A549 (cell line): Measurements from ENCODE around the gene POLR1E. TPM values are rescaled to one million over a fixed set of nuclear protein-coding genes. Genes with fewer than 3 reads are reported as not detected.
A peak's percentile ranks its signal among the peaks of the same experiment; 100 is the strongest.

Source experiments
- ATAC-seq, 2 experiments: fragments of 200-7000 bp in 1 of 2; fragments of >200 bp in 1 of 2; cut with Nextera tagmentation in 1 of 2; cut with Tn5 transposase in 1 of 2; 3 replicates each; pipeline versions ENCODE4 v1.8.0 to v1.9.1; 2018 to 2020; ENCODE audit warnings: mild to moderate bottlenecking in 1 of 2, moderate library complexity in 1 of 2
- CTCF ChIA-PET: fragments of 300-600 bp; sonication (Branson Sonifier 250); formaldehyde crosslinking; extraction: SDS; loops from one replicate; lab custom pipeline; 2021; ENCODE audit warnings: antibody characterized with exemption, inconsistent platforms; lab: Yijun Ruan, JAX
- POLR2A ChIA-PET: fragments of 350-600 bp; formaldehyde crosslinking; extraction: SDS; loops from one replicate; lab custom pipeline; 2021; ENCODE audit warnings: antibody characterized with exemption, inconsistent platforms; lab: Yijun Ruan, JAX
- DNase-seq, 2 experiments: peaks; one replicate each; pipeline versions ENCODE4 v3.0.0 to v3.0.0-alpha.2; 2011 to 2016; ENCODE audit warnings: low read depth in 1 of 2, low spot score in 1 of 2
- FAIRE-seq: peaks from 2 replicates; lab custom pipeline; 2011; peaks lifted over from hg19 to GRCh38; lab: Jason Lieb, UNC
- H3K27ac ChIP-seq, 2 experiments: fragments of >200 bp; sonication (Bioruptor Twin); formaldehyde crosslinking; 3 replicates each; pipeline ENCODE4 v1.5.1; 2016 to 2017
- H3K4me1 ChIP-seq: fragments of >200 bp; sonication (Bioruptor Twin); formaldehyde crosslinking; 3 replicates; pipeline ENCODE4 v1.6.1; 2016
- H3K4me2 ChIP-seq: fragments of >200 bp; sonication (Bioruptor Twin); formaldehyde crosslinking; 3 replicates; pipeline ENCODE4 v1.6.1; 2016
- H3K4me3 ChIP-seq: fragments of >200 bp; sonication (Bioruptor Twin); formaldehyde crosslinking; 3 replicates; pipeline ENCODE4 v1.5.1; 2016
- H3K9me3 ChIP-seq: fragments of >200 bp; sonication (Bioruptor Twin); formaldehyde crosslinking; 3 replicates; pipeline ENCODE4 v1.6.1; 2016
- BHLHE40 ChIP-seq: IDR thresholded peaks from 2 replicates; pipeline ENCODE4 v1.6.1; 2012; ENCODE audit warnings: low read depth, low read length, inconsistent platforms
- CBX8 ChIP-seq: fragments of 200-600 bp; sonication (generic); IDR thresholded peaks from 2 replicates; pipeline ENCODE4 v1.6.1; 2016
- CEBPB ChIP-seq, 2 experiments: fragments of >200 bp in 1 of 2; sonication (Bioruptor Twin) in 1 of 2; formaldehyde crosslinking in 1 of 2; IDR thresholded peaks; 2 replicates each; pipeline ENCODE4 v1.6.1; 2012 to 2016
- CHD2 ChIP-seq: fragments of 150-350 bp; IDR thresholded peaks from 2 replicates; pipeline ENCODE4 v1.6.1; 2014; ENCODE audit warnings: low read length; ENCODE audit not compliant: partially characterized antibody
- CHD4 ChIP-seq: fragments of 200-600 bp; sonication (generic); IDR thresholded peaks from 2 replicates; pipeline ENCODE4 v1.6.1; 2016; ENCODE audit warnings: antibody characterized with exemption, mild to moderate bottlenecking, borderline replicate concordance
- E2F6 ChIP-seq: IDR thresholded peaks from 2 replicates; pipeline ENCODE4 v1.6.1; 2012; ENCODE audit warnings: low read depth, borderline replicate concordance
- EHF ChIP-seq: fragments of 250-450 bp; sonication (Bioruptor Pico); IDR thresholded peaks from 2 replicates; pipeline ENCODE4 v1.5.0; 2020; ENCODE audit warnings: mild to moderate bottlenecking
- EP300 ChIP-seq, 2 experiments: fragments of >200 bp; sonication (Bioruptor Twin); formaldehyde crosslinking; IDR thresholded peaks; 2 replicates in 1 of 2; 3 replicates in 1 of 2; pipeline ENCODE4 v1.6.1; 2016 to 2017
- ESRRA ChIP-seq: fragments of 150-350 bp; IDR thresholded peaks from 2 replicates; pipeline ENCODE4 v1.6.1; 2014; ENCODE audit warnings: mild to moderate bottlenecking, low read length, borderline replicate concordance
- GATA3 ChIP-seq: IDR thresholded peaks from 2 replicates; pipeline ENCODE4 v1.6.1; 2012; ENCODE audit warnings: borderline replicate concordance
- HDAC2 ChIP-seq: fragments of 200-600 bp; sonication (generic); IDR thresholded peaks from 2 replicates; pipeline ENCODE4 v1.6.1; 2016
- HMGXB4 ChIP-seq: fragments of 250-450 bp; sonication (Bioruptor Pico); IDR thresholded peaks from 2 replicates; pipeline ENCODE4 v1.5.0; 2021; ENCODE audit warnings: mild to moderate bottlenecking, moderate library complexity, borderline replicate concordance
- JUN ChIP-seq, 2 experiments: fragments of >200 bp; sonication (Bioruptor Twin); formaldehyde crosslinking; IDR thresholded peaks; 2 replicates in 1 of 2; 3 replicates in 1 of 2; pipeline ENCODE4 v1.6.1; 2016 to 2017
- MYC ChIP-seq: IDR thresholded peaks from 2 replicates; pipeline ENCODE4 v1.6.1; 2012; ENCODE audit warnings: mild to moderate bottlenecking, inconsistent platforms, low read length, improper control_type of control experiment, borderline replicate concordance
- NFE2L2 ChIP-seq: fragments of 150-350 bp; conservative IDR thresholded peaks from 2 replicates; pipeline ENCODE4 v1.6.1; 2014; ENCODE audit warnings: low read length
- POLR2A ChIP-seq: IDR thresholded peaks from 2 replicates; pipeline ENCODE4 v1.6.1; 2012; ENCODE audit warnings: mild to moderate bottlenecking, low read length
- RARB ChIP-seq: fragments of 250-450 bp; sonication (Bioruptor Pico); IDR thresholded peaks from 2 replicates; pipeline ENCODE4 v1.8.0; 2021; ENCODE audit warnings: mild to moderate bottlenecking, moderate library complexity
- RCOR1 ChIP-seq: fragments of 150-350 bp; IDR thresholded peaks from 2 replicates; pipeline ENCODE4 v1.6.1; 2014; ENCODE audit warnings: antibody characterized with exemption, low read length, low read depth
- RFX5 ChIP-seq: fragments of 450-650 bp; IDR thresholded peaks from 2 replicates; pipeline ENCODE4 v1.7.1; 2014; ENCODE audit warnings: antibody characterized with exemption, mild to moderate bottlenecking, moderate library complexity
- SREBF2 ChIP-seq: fragments of 450-650 bp; IDR thresholded peaks from 2 replicates; pipeline ENCODE4 v1.6.1; 2014; ENCODE audit warnings: mild to moderate bottlenecking, moderate library complexity
- TP53 ChIP-seq: fragments of 250-450 bp; sonication (Bioruptor Pico); IDR thresholded peaks from 2 replicates; pipeline ENCODE4 v1.5.0; 2021; ENCODE audit warnings: mild to moderate bottlenecking, moderate library complexity
- ZSCAN20 ChIP-seq: fragments of 250-450 bp; sonication (Bioruptor Pico); IDR thresholded peaks from 2 replicates; pipeline ENCODE4 v1.8.0; 2022; ENCODE audit warnings: mild to moderate bottlenecking, moderate library complexity
- WGBS: methylation state at CpG from one replicate; pipeline ENCODE4 v1.1.6; 2017; ENCODE audit errors: missing lambda C conversion rate; 5-methylcytosine and 5-hydroxymethylcytosine counted together
- polyA plus RNA-seq, 4 experiments: library from polyadenylated mRNA; depleted of rRNA in 3 of 4; stranded (reverse); fragments of >200 nt; fragmentation: RNase III in 1 of 4; extraction: RNeasy Plus Mini Kit Qiagen cat#74134 plus additional on column Dnase treatment in 1 of 4; gene quantifications; 2 replicates in 3 of 4; 3 replicates in 1 of 4; pipeline ENCODE4 v1.2.3, GENCODE V29; 2011 to 2017
- TF ChIP-seq, protein P1 (sequence below): fragments of 450-650 bp; IDR thresholded peaks from 2 replicates; pipeline ENCODE4 v1.6.1; 2014; ENCODE audit warnings: antibody characterized with exemption
- TF ChIP-seq, protein P2 (sequence below): fragments of 250-450 bp; sonication (Bioruptor Pico); IDR thresholded peaks from 2 replicates; pipeline ENCODE4 v1.5.0; 2020; ENCODE audit warnings: low read depth, mild to moderate bottlenecking, moderate library complexity

The POLR1E gene
- polyA plus RNA-seq, 2 of the 4 experiments (the other 2 are of a cell fraction): 41.9 to 47.2 TPM

- POLR2A ChIA-PET: no interaction called here
- DNase-seq: no peak
- Histone ChIP-seq H3K4me2 (no peak overlapping the region), H3K27ac (no peak overlapping the region), H3K4me1 (no peaks in the 10 kb centered on the region)
- WGBS: 99% methylated on average over 5 of the region's 5 CpGs
- TF ChIP-seq ESRRA (no peak), HDAC2 (no peak), CHD4 (no peak), RCOR1 (no peak), GATA3 (no peak), SREBF2 (no peak), TP53 (no peak), ZSCAN20 (no peak), CBX8 (no peak), RFX5 (no peak)
- TF ChIP-seq, all 56 proteins: peak for 0
- H3K4me3 ChIP-seq: no peak overlapping the region
- CTCF ChIA-PET: interaction anchor here (1.4 kb wide), 1 partner anchor 13 kb away, joined by 3 read pairs; no protein-coding TSS in a partner anchor
- H3K9me3 ChIP-seq: no peaks in the 10 kb centered on the region
- FAIRE-seq (no peak), ATAC-seq (no peak)
These were observed 18.9 kb downstream of the POLR1E start for GRCh38 chr9:37504605-37505004.

DNA sequence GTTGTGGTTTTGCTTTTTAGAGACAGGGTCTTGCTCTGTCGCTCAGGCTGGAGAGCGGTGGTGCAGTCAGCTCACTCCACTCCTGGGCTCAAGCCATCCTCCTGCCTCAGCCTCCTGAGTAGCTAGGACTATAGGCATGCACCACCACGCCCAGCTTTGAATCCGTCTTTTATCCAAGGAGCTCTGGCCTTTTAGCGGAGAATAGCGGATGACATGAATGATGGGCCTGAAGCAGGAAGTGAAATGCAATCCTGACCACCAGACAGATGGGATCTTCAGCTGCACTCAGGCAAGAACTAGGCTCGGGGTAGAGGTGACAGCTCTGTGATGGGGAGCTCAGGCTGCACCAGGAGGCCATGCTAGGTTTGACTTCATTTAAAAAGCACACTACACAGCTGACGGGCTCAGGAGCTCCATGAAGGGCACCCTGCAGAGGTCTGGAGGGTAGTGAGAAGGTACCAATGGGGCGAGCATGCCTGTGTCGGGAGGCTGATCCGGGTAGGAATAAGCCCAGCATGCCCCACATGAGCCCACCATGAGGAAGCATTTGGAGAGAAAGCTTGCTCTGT lies 21.9 kb downstream of the POLR1E start:
- ChIA-PET CTCF (interaction anchor here (0.6 to 3.3 kb wide), 6 partner anchors 9 to 92 kb away, joined by 3 to 14 read pairs (median 4); no protein-coding TSS in a partner anchor), POLR2A (no interaction called here)
- Histone ChIP-seq H3K4me2 (no peak overlapping the region), H3K27ac (no peak overlapping the region), H3K9me3 (no peaks in the 10 kb centered on the region), H3K4me3 (no peak overlapping the region), H3K4me1 (no peaks in the 10 kb centered on the region)
- ATAC-seq (no peak), DNase-seq (no peak), FAIRE-seq (no peak)
- WGBS: 89% methylated on average over 11 of the region's 11 CpGs
- TF ChIP-seq, protein P1, sequence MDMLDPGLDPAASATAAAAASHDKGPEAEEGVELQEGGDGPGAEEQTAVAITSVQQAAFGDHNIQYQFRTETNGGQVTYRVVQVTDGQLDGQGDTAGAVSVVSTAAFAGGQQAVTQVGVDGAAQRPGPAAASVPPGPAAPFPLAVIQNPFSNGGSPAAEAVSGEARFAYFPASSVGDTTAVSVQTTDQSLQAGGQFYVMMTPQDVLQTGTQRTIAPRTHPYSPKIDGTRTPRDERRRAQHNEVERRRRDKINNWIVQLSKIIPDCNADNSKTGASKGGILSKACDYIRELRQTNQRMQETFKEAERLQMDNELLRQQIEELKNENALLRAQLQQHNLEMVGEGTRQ: no peak
- no peak for TF ChIP-seq NFE2L2
- TF ChIP-seq MYC: no peak
- TF ChIP-seq RARB (CRISPR knock-in tag): no peak
- TF ChIP-seq, protein P2, sequence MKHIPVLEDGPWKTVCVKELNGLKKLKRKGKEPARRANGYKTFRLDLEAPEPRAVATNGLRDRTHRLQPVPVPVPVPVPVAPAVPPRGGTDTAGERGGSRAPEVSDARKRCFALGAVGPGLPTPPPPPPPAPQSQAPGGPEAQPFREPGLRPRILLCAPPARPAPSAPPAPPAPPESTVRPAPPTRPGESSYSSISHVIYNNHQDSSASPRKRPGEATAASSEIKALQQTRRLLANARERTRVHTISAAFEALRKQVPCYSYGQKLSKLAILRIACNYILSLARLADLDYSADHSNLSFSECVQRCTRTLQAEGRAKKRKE (CRISPR knock-in tag): no peak
- no peak for TF ChIP-seq HDAC2
- TF ChIP-seq BHLHE40: no peak
- TF ChIP-seq ZSCAN20: no peak
- TF ChIP-seq CEBPB (IDR thresholded peaks at IDR 0.05): no peak
- no peak for TF ChIP-seq EHF
- no peak for TF ChIP-seq E2F6
- no peak for TF ChIP-seq POLR2A
- TF ChIP-seq EP300 (IDR thresholded peaks at IDR 0.05): no peak

GRCh38 chr9:37508135-37508833 lies 22.5 kb downstream of the POLR1E start:
- no peaks in the 10 kb centered on the region for H3K9me3 ChIP-seq
- TF ChIP-seq JUN (IDR thresholded peaks at IDR 0.05) (no peak), HMGXB4 (CRISPR knock-in tag) (no peak), CHD2 (no peak)
- TF ChIP-seq, all 56 proteins: peak for 0
- 85% methylated on average over 5 of the region's 5 CpGs for WGBS
- no peak overlapping the region for H3K4me3 ChIP-seq
- H3K27ac ChIP-seq: no peak overlapping the region
- H3K4me1 ChIP-seq: no peaks in the 10 kb centered on the region
- ChIA-PET CTCF (interaction anchor here (0.6 to 3.3 kb wide), 8 partner anchors 9 to 93 kb away, joined by 3 to 14 read pairs (median 5); no protein-coding TSS in a partner anchor), POLR2A (no interaction called here)
- no peak overlapping the region for H3K4me2 ChIP-seq
- no peak for FAIRE-seq
- no peak for DNase-seq
- peak in 1 of 2 experiments; percentile 6; a peak in 1 of 6 replicates for ATAC-seq
